Upper lobe of left lung (tissue), 4 donors: ENCODE measurements around the gene SNRPA.

ENCODE experiments used
- CTCF ChIP-seq, 6 experiments: fragments of 450-650 bp in 4 of 6; fragments of 200-600 bp in 2 of 6; sonication (generic) in 2 of 6; IDR thresholded peaks; one replicate each; pipeline ENCODE4 v1.5.1; 2016 to 2019; ENCODE audit warnings: antibody characterized with exemption in 6 of 6
- EP300 ChIP-seq, 4 donors: sonication (generic); formaldehyde crosslinking; IDR thresholded peaks; one replicate each; pipeline ENCODE4 v1.5.1; 2017; ENCODE audit warnings: antibody characterized with exemption in 4 of 4, control low read depth in 2 of 4
- POLR2A ChIP-seq, 4 donors: fragments of 450-650 bp; IDR thresholded peaks; one replicate each; pipeline ENCODE4 v1.5.1; 2016 to 2017; ENCODE audit warnings: antibody characterized with exemption in 4 of 4, mild to moderate bottlenecking in 2 of 4
- POLR2AphosphoS5 ChIP-seq, 2 donors: sonication (generic); formaldehyde crosslinking; IDR thresholded peaks; one replicate each; pipeline ENCODE4 v1.5.1; 2017; ENCODE audit warnings: antibody characterized with exemption in 2 of 2

GRCh38 chr19:40799558-40800338 lies 48.7 kb downstream of the SNRPA start:
- TF ChIP-seq POLR2AphosphoS5 (IDR thresholded peaks at IDR 0.05) = peak; percentile 58 to 65
- no peak for TF ChIP-seq POLR2A (IDR thresholded peaks at IDR 0.05)
- TF ChIP-seq EP300 (IDR thresholded peaks at IDR 0.05) = no peak
- peak in 1 of 6 experiments; percentile 4 for TF ChIP-seq CTCF (IDR thresholded peaks at IDR 0.05)
